Hepatocyte (in vitro differentiated cells): ENCODE results near the gene CDK5.

Experiments used
- EZH2 ChIP-seq: fragments of 200-600 bp; sonication (generic); IDR thresholded peaks from 2 replicates; pipeline ENCODE4 v1.6.1; 2016; ENCODE audit warnings: antibody characterized with exemption, mild to moderate bottlenecking, borderline replicate concordance
- EZH2phosphoT487 ChIP-seq: fragments of 200-600 bp; sonication (generic); IDR thresholded peaks from one replicate; pipeline ENCODE4 v1.6.1; 2018; ENCODE audit warnings: antibody characterized with exemption, mild to moderate bottlenecking, low read depth, moderate library complexity; ENCODE audit not compliant: unreplicated experiment, severe bottlenecking

GRCh38 chr7:151051108-151051507 is 6.6 kb downstream of the CDK5 start:
- TF ChIP-seq EZH2 = no peak
- TF ChIP-seq EZH2phosphoT487 = no peak
